Endothelial cell of umbilical vein (primary cell): ENCODE data around the gene CCDC80. TPM values are rescaled to one million over a fixed set of nuclear protein-coding genes. Genes with fewer than 3 reads are reported as not detected.

ENCODE experiments used
- BruUV-seq: library from RNA; stranded (reverse); fragments of 400-500 nt; replicated peaks from 2 replicates; lab custom pipeline; 2021; lab: Mats Ljungman, UMichigan
- CTCF ChIA-PET: fragments of 300-600, 350-600 bp; sonication (Branson Sonifier 250); formaldehyde crosslinking; loops from one replicate; lab custom pipeline; 2021; ENCODE audit warnings: antibody characterized with exemption, inconsistent platforms; lab: Charles Lee
- POLR2A ChIA-PET: fragments of 300-600, 350-600 bp; sonication (Branson Sonifier 250); formaldehyde crosslinking; loops from one replicate; lab custom pipeline; 2021; ENCODE audit warnings: antibody characterized with exemption, inconsistent platforms; lab: Charles Lee
- DNase-seq: peaks from one replicate; pipeline ENCODE4 v3.0.0-alpha.2; 2011; ENCODE audit warnings: low read depth, low spot score
- FAIRE-seq: peaks from 2 replicates; lab custom pipeline; 2011; peaks lifted over from hg19 to GRCh38; lab: Jason Lieb, UNC
- H2AFZ ChIP-seq: 2 replicates; pipeline ENCODE4 v1.6.0; 2012; ENCODE audit warnings: low read depth, low read length, control low read depth, inconsistent platforms
- H3K27ac ChIP-seq: 2 replicates; pipeline ENCODE4 v1.5.1; 2011; ENCODE audit warnings: low read depth, mild to moderate bottlenecking, control low read depth, low read length, moderate library complexity; ENCODE audit not compliant: insufficient read depth
- H3K27me3 ChIP-seq, 2 experiments: 2 replicates each; pipeline versions ENCODE4 v1.6.0 to v1.6.1; 2011; ENCODE audit warnings: low read length in 2 of 2, mixed read lengths in 1 of 2; ENCODE audit not compliant: control insufficient read depth in 2 of 2, insufficient read depth in 2 of 2
- H3K36me3 ChIP-seq, 2 experiments: 2 replicates in 1 of 2; 3 replicates in 1 of 2; pipeline ENCODE4 v1.5.1; 2011; ENCODE audit warnings: low read length in 2 of 2, mild to moderate bottlenecking in 1 of 2, moderate library complexity in 1 of 2; ENCODE audit not compliant: control insufficient read depth in 2 of 2, insufficient read depth in 2 of 2; ENCODE audit errors: extremely low read depth in 1 of 2
- H3K4me1 ChIP-seq: 3 replicates; pipeline ENCODE4 v1.5.1; 2011; ENCODE audit warnings: mild to moderate bottlenecking, low read length; ENCODE audit not compliant: control insufficient read depth, insufficient read depth; ENCODE audit errors: extremely low read depth
- H3K4me2 ChIP-seq: 2 replicates; pipeline ENCODE4 v1.6.1; 2011; ENCODE audit warnings: low read length, control low read depth, mixed read lengths; ENCODE audit not compliant: insufficient read depth
- H3K4me3 ChIP-seq, 3 experiments: fragments of 200-600 bp in 1 of 3; sonication (generic), shearing (Covaris generic) in 1 of 3; replicated peaks in 1 of 3; 2 replicates each; pipeline ENCODE4 v1.5.1; 2011 to 2016; ENCODE audit warnings: control low read depth in 3 of 3, low read length in 3 of 3, mild to moderate bottlenecking in 2 of 3, inconsistent platforms in 1 of 3, low read depth in 1 of 3, moderate library complexity in 1 of 3; ENCODE audit not compliant: insufficient read depth in 1 of 3
- H3K79me2 ChIP-seq: 2 replicates; pipeline ENCODE4 v1.6.0; 2012; ENCODE audit warnings: low read length, inconsistent platforms; ENCODE audit not compliant: control insufficient read depth, insufficient read depth
- H3K9ac ChIP-seq: replicated peaks from 2 replicates; pipeline ENCODE3; 2011; ENCODE audit warnings: low read length, control low read depth; ENCODE audit not compliant: insufficient read depth; ENCODE audit errors: extremely low read depth
- H3K9me1 ChIP-seq: replicated peaks from 3 replicates; pipeline ENCODE4 v1.6.0; 2011; ENCODE audit warnings: mild to moderate bottlenecking, low read length; ENCODE audit not compliant: control insufficient read depth, insufficient read depth; ENCODE audit errors: extremely low read depth
- H3K9me3 ChIP-seq: replicated peaks from 2 replicates; pipeline ENCODE4 v1.5.1; 2012; ENCODE audit warnings: low read length, inconsistent platforms; ENCODE audit not compliant: control insufficient read depth, insufficient read depth
- H4K20me1 ChIP-seq: replicated peaks from 2 replicates; pipeline ENCODE3; 2011; ENCODE audit warnings: mild to moderate bottlenecking, low read length; ENCODE audit not compliant: control insufficient read depth, insufficient read depth; ENCODE audit errors: extremely low read depth
- CTCF ChIP-seq, 2 donors: IDR thresholded peaks; 1 replicate in 1 of 2; 2 replicates in 1 of 2; pipeline ENCODE4 v1.5.1; 2011; ENCODE audit warnings: low read length in 2 of 2, mild to moderate bottlenecking in 2 of 2, moderate library complexity in 2 of 2, control low read depth in 1 of 2, inconsistent platforms in 1 of 2, low read depth in 1 of 2; ENCODE audit not compliant: insufficient read depth in 1 of 2; ENCODE audit errors: extremely low read depth in 1 of 2
- EZH2 ChIP-seq: IDR thresholded peaks from 2 replicates; pipeline ENCODE4 v1.6.1; 2012; ENCODE audit warnings: borderline replicate concordance, low read depth, mild to moderate bottlenecking, moderate library complexity, low read length, inconsistent platforms; ENCODE audit not compliant: severe bottlenecking
- GATA2 ChIP-seq: IDR thresholded peaks from 2 replicates; pipeline ENCODE4 v1.7.0; 2011; ENCODE audit warnings: low read depth, mild to moderate bottlenecking, moderate library complexity, mixed read lengths, low read length; ENCODE audit not compliant: insufficient read length, insufficient read depth
- POLR2A ChIP-seq: IDR thresholded peaks from 2 replicates; pipeline ENCODE4 v1.6.1; 2012; ENCODE audit warnings: low read depth, mild to moderate bottlenecking, control low read depth, low read length
- POLR2AphosphoS5 ChIP-seq: IDR thresholded peaks from 2 replicates; pipeline ENCODE4 v1.6.1; 2012; ENCODE audit warnings: low read depth, mild to moderate bottlenecking, control low read depth, low read length, moderate library complexity; ENCODE audit not compliant: insufficient read depth
- dilution Hi-C: fragments of 300-500 bp; cut with MboI; formaldehyde crosslinking; loops from one replicate; pipeline ENCODE4 v1.15.0; 2019; ENCODE audit warnings: low sequenced_read_pairs; ENCODE audit not compliant: extremely low pct_ligation_motif_present
- intact Hi-C: fragments of 100-400 bp; cut with micrococcal nuclease; formaldehyde crosslinking; loops from one replicate; pipeline ENCODE4 v1.10.0; 2022
- polyA plus RNA-seq, 4 experiments: library from polyadenylated mRNA; depleted of rRNA in 3 of 4; stranded (reverse) in 3 of 4; unstranded in 1 of 4; fragments of >200 nt; gene quantifications; 2 replicates each; pipeline versions ENCODE4 v1.2.1 to v1.2.3, GENCODE V29; 2011 to 2012; ENCODE audit warnings: missing spikeins in 1 of 4
- total RNA-seq: library from RNA; stranded (reverse); gene quantifications from 2 replicates; pipeline ENCODE4 v1.2.3, GENCODE V29; 2021

The CCDC80 gene
- total and polyA plus RNA-seq, 2 donors (not counting 3 experiments of a cell fraction or from before 2014, with no cell fraction given) = 28.4 to 77.2 TPM

- H2AFZ ChIP-seq = no peak overlapping the region
- peaks cover 14% of the 10 kb centered on the region for H3K4me1 ChIP-seq
- H3K9me3 ChIP-seq = no peaks in the 10 kb centered on the region
- no peak overlapping the region for H3K27ac ChIP-seq
- H3K9ac ChIP-seq = no peak overlapping the region
- ChIA-PET POLR2A (no interaction called here), CTCF (no interaction called here)
- no peaks in the 10 kb centered on the region for H4K20me1 ChIP-seq
- H3K36me3 ChIP-seq = no peaks in the 10 kb centered on the region
- DNase-seq (no peak), FAIRE-seq (no peak)
- H3K9me1 ChIP-seq = no peaks in the 10 kb centered on the region
- H3K27me3 ChIP-seq = no peaks in the 10 kb centered on the region
- intact Hi-C loops (no loop called here), dilution Hi-C loops (no loop called here)
- H3K4me3 ChIP-seq = no peak overlapping the region
- H3K4me2 ChIP-seq = no peak overlapping the region
- no peak for TF ChIP-seq GATA2
- no peak for TF ChIP-seq CTCF (IDR thresholded peaks at IDR 0.05; ENCODE audit: extremely low read depth in 1 of 2, insufficient read depth in 1 of 2, low read depth in 1 of 2, low read length in 2 of 2)
- TF ChIP-seq POLR2AphosphoS5 = no peak
- no peak for TF ChIP-seq POLR2A
- no peaks in the 10 kb centered on the region for H3K79me2 ChIP-seq
- BruUV-seq = no TSS peak
These were observed 47.7 kb downstream of the CCDC80 start for GRCh38 chr3:112593258-112593657.

GRCh38 chr3:112587336-112587735 is 53.6 kb downstream of the CCDC80 start:
- dilution Hi-C loops (no loop called here), intact Hi-C loops (loop anchor here (10.0 kb wide), 1 partner anchor 697 kb away; no protein-coding TSS in a partner anchor)
- Histone ChIP-seq H3K27me3 (no peaks in the 10 kb centered on the region), H3K4me2 (no peak overlapping the region), H3K9me3 (no peaks in the 10 kb centered on the region), H2AFZ (no peak overlapping the region), H3K27ac (no peak overlapping the region), H3K9me1 (no peaks in the 10 kb centered on the region), H3K4me1 (peaks cover 4% of the 10 kb centered on the region), H3K4me3 (no peak overlapping the region), H3K36me3 (no peaks in the 10 kb centered on the region), H3K79me2 (no peaks in the 10 kb centered on the region), H4K20me1 (no peaks in the 10 kb centered on the region), H3K9ac (no peak overlapping the region)
- TF ChIP-seq EZH2 = no peak
- no TSS peak for BruUV-seq
- CTCF ChIA-PET = no interaction called here
- POLR2A ChIA-PET = no interaction called here
- no peak for FAIRE-seq
- no peak for DNase-seq
